Measurements from ENCODE around the gene LOXL1. TPM values are rescaled to one million over a fixed set of nuclear protein-coding genes. Genes with fewer than 3 reads are reported as not detected.

LOXL1 gene
- total RNA-seq, 1 donor from 2014 or later = 12.9 TPM

- peak; percentile 82 for DNase-seq
- intact Hi-C loops (cut with micrococcal nuclease) = no loop called here
Observed at GRCh38 chr15:73897441-73898261, 28.6 kb upstream of the LOXL1 start.

GRCh38 chr15:73899197-73900094, 26.8 kb upstream of the LOXL1 start:
- intact Hi-C loops (cut with micrococcal nuclease) = no loop called here
- DNase-seq = no peak
- no peak for ATAC-seq

More at GRCh38 chr15:73897441-73898261, 28.6 kb upstream of the LOXL1 start:
- peak; percentile 96 for ATAC-seq

GRCh38 chr15:73900095-73900712, 26.1 kb upstream of the LOXL1 start:
- ATAC-seq (no peak), DNase-seq (no peak)
- intact Hi-C loops (cut with micrococcal nuclease) = no loop called here

- intact Hi-C loops (cut with micrococcal nuclease) = no loop called here
- DNase-seq (no peak), ATAC-seq (no peak)
Observed at GRCh38 chr15:73901126-73901810, 25.0 kb upstream of the LOXL1 start.

GRCh38 chr15:73902121-73903020, 23.9 kb upstream of the LOXL1 start:
- intact Hi-C loops (cut with micrococcal nuclease) = no loop called here
- ATAC-seq (no peak), DNase-seq (no peak)

- ATAC-seq = no peak
Observed at GRCh38 chr15:73904026-73904815, 22.0 kb upstream of the LOXL1 start.

GRCh38 chr15:73905225-73905827, 20.9 kb upstream of the LOXL1 start:
- ATAC-seq (no peak), DNase-seq (no peak)
- intact Hi-C loops (cut with micrococcal nuclease) = no loop called here

More at GRCh38 chr15:73904026-73904815, 22.0 kb upstream of the LOXL1 start:
- intact Hi-C loops (cut with micrococcal nuclease) = no loop called here
- DNase-seq = no peak

- DNase-seq (no peak), ATAC-seq (no peak)
- intact Hi-C loops (cut with micrococcal nuclease) = no loop called here
Observed at GRCh38 chr15:73906346-73907034, 19.8 kb upstream of the LOXL1 start.

- DNase-seq (no peak), ATAC-seq (peak; percentile 17)
- intact Hi-C loops (cut with micrococcal nuclease) = no loop called here
Observed at GRCh38 chr15:73907035-73907408, 19.2 kb upstream of the LOXL1 start.

- DNase-seq (peak; percentile 91), ATAC-seq (peak; percentile 98)
- intact Hi-C loops (cut with micrococcal nuclease) = no loop called here
Observed at GRCh38 chr15:73908030-73908821, 18.0 kb upstream of the LOXL1 start.

- no peak for DNase-seq
- no peak for ATAC-seq
- intact Hi-C loops (cut with micrococcal nuclease) = no loop called here
Observed at GRCh38 chr15:73908822-73909122, 17.5 kb upstream of the LOXL1 start.

- no peak for ATAC-seq
- intact Hi-C loops (cut with micrococcal nuclease) = no loop called here
- no peak for DNase-seq
Observed at GRCh38 chr15:73909651-73910050, 16.6 kb upstream of the LOXL1 start.

GRCh38 chr15:73910522-73911303, 15.5 kb upstream of the LOXL1 start:
- DNase-seq = no peak
- ATAC-seq = no peak
- intact Hi-C loops (cut with micrococcal nuclease) = no loop called here

GRCh38 chr15:73912030-73912596, 14.1 kb upstream of the LOXL1 start:
- intact Hi-C loops (cut with micrococcal nuclease) = no loop called here
- ATAC-seq = no peak
- DNase-seq = no peak

GRCh38 chr15:73914145-73914544, 12.1 kb upstream of the LOXL1 start:
- intact Hi-C loops (cut with micrococcal nuclease) = no loop called here
- DNase-seq (no peak), ATAC-seq (no peak)

Measured in left ventricle myocardium superior (tissue), 1 donor.